RWPE2 (cell line): ENCODE data around the gene EEF1B2.

ENCODE experiments used
- ATAC-seq: fragments of 200-7000 bp; cut with Tn5 transposase; 3 replicates; pipeline ENCODE4 v1.9.1; 2021; ENCODE audit warnings: low read depth
- DNase-seq: peaks from one replicate; pipeline ENCODE4 v3.0.0-alpha.2; 2020; ENCODE audit warnings: low spot score
- H3K27ac ChIP-seq: fragments of 450-650 bp; 2 replicates; pipeline ENCODE4 v1.5.1; 2017; ENCODE audit warnings: mild to moderate bottlenecking; ENCODE audit not compliant: poor library complexity, severe bottlenecking
- H3K27me3 ChIP-seq: fragments of 250-450 bp; sonication (Bioruptor Pico); 2 replicates; pipeline ENCODE4 v1.5.1; 2021; ENCODE audit warnings: mild to moderate bottlenecking, moderate library complexity; ENCODE audit not compliant: insufficient read depth, poor library complexity, severe bottlenecking
- H3K36me3 ChIP-seq: fragments of 250-450 bp; sonication (Bioruptor Pico); 2 replicates; pipeline ENCODE4 v1.5.1; 2020; ENCODE audit warnings: low read depth, mild to moderate bottlenecking, moderate library complexity
- H3K4me1 ChIP-seq: fragments of 250-450 bp; sonication (Bioruptor Pico); 2 replicates; pipeline ENCODE4 v1.5.1; 2021; ENCODE audit warnings: mild to moderate bottlenecking, moderate library complexity; ENCODE audit not compliant: insufficient read depth, poor library complexity, severe bottlenecking
- H3K4me3 ChIP-seq: fragments of 250-450 bp; sonication (Bioruptor Pico); 2 replicates; pipeline ENCODE4 v1.5.1; 2021; ENCODE audit warnings: mild to moderate bottlenecking, moderate library complexity; ENCODE audit not compliant: severe bottlenecking
- H3K9me3 ChIP-seq: fragments of 250-450 bp; sonication (Bioruptor Pico); 2 replicates; pipeline ENCODE4 v1.5.1; 2021; ENCODE audit warnings: mild to moderate bottlenecking, moderate library complexity; ENCODE audit not compliant: severe bottlenecking
- CTCF ChIP-seq: fragments of 450-650 bp; IDR thresholded peaks from one replicate; pipeline ENCODE4 v1.5.1; 2017; ENCODE audit warnings: mild to moderate bottlenecking, moderate library complexity; ENCODE audit not compliant: poor library complexity, severe bottlenecking

EEF1B2 gene

GRCh38 chr2:206208900-206209299, 49.2 kb downstream of the EEF1B2 start:
- no peaks in the 10 kb centered on the region for H3K36me3 ChIP-seq
- H3K4me3 ChIP-seq: no peak overlapping the region
- H3K9me3 ChIP-seq: no peaks in the 10 kb centered on the region
- no peak for DNase-seq
- no peaks in the 10 kb centered on the region for H3K27me3 ChIP-seq
- H3K4me1 ChIP-seq: peaks cover 10% of the 10 kb centered on the region
- ATAC-seq: no peak
- H3K27ac ChIP-seq: no peak overlapping the region
- no peak for TF ChIP-seq CTCF

GRCh38 chr2:206211657-206212255, 52.1 kb downstream of the EEF1B2 start:
- ATAC-seq (peak; percentile 78), DNase-seq (no peak)
- H3K27ac ChIP-seq: peak overlapping the region; percentile 44
- no peak overlapping the region for H3K4me3 ChIP-seq
- H3K4me1 ChIP-seq: peaks cover 10% of the 10 kb centered on the region
- H3K27me3 ChIP-seq: no peaks in the 10 kb centered on the region
- H3K9me3 ChIP-seq: no peaks in the 10 kb centered on the region
- TF ChIP-seq CTCF: no peak
- H3K36me3 ChIP-seq: no peaks in the 10 kb centered on the region
